HG02759 (cell line): ENCODE measurements around the gene KY.

Experiments
- ATAC-seq: cut with Tn5 transposase; IDR thresholded peaks from one replicate; pipeline ENCODE4 v1.9.1; 2021; ENCODE audit warnings: mild to moderate bottlenecking, moderate library complexity; ENCODE audit not compliant: unreplicated experiment

Gene KY

GRCh38 chr3:134559591-134559990 is 91.2 kb downstream of the KY start:
- ATAC-seq = no peak
